ENCODE results near the gene MYH9. TPM values are rescaled to one million over a fixed set of nuclear protein-coding genes. Genes with fewer than 3 reads are reported as not detected.
"Not testable (repeated sequence)": the region's sequence is repeated elsewhere in the genome, so short reads cannot be mapped to it uniquely, and the experiment has no call there.

MYH9 gene
- total RNA-seq, 1 donor from 2014 or later, result 277 TPM

DNA sequence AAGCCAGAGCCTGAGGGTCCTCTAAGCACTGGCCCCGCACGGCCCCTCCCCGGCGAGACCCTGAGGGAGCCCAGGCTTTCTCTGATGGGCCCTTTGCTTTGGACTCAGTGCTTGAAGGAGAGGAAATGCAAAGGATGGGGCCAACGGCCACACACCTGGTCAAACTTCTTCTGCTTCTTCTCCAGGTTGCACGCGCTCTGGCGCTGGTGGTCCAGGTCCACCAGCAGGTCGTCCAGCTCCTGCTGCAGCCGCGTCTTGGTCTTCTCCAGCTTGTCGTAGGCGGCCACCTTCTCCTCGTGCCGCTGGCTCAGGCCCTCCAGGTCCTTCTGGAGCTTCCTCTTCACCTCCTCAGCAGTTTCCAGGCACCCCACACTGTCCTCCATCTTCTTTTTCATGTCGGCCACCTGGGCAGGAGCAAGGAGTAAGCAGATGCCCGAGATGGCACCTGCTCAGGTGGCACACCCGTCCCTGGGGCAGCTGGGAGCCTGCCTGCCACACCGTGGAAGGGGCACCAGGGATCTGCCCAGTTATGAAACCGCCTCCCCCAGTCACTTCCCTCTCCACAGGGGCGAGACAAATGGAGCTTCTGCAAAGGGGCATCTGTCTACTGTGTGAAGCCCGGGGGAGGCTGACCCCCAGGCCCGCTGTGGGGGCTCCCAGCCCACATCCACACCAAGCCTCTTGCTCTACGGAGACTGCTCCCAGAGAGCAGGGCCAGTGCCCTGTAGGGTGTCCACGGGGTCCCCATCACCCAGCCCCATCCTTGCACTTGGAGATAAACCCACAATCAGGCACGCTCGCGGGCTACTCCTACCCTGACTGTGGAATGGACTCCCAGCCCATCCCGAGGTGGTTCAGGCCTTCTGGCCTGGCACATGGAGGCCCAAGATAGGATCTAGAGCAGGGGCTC, 95.7 kb downstream of the MYH9 start:
- TF ChIP-seq, protein P1, sequence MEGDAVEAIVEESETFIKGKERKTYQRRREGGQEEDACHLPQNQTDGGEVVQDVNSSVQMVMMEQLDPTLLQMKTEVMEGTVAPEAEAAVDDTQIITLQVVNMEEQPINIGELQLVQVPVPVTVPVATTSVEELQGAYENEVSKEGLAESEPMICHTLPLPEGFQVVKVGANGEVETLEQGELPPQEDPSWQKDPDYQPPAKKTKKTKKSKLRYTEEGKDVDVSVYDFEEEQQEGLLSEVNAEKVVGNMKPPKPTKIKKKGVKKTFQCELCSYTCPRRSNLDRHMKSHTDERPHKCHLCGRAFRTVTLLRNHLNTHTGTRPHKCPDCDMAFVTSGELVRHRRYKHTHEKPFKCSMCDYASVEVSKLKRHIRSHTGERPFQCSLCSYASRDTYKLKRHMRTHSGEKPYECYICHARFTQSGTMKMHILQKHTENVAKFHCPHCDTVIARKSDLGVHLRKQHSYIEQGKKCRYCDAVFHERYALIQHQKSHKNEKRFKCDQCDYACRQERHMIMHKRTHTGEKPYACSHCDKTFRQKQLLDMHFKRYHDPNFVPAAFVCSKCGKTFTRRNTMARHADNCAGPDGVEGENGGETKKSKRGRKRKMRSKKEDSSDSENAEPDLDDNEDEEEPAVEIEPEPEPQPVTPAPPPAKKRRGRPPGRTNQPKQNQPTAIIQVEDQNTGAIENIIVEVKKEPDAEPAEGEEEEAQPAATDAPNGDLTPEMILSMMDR (conservative IDR thresholded peaks at IDR 0.05), result no peak
- DNase-seq (ENCODE audit: extremely low spot score, unreplicated experiment), result no peak
- peaks cover under 1% of the 10 kb centered on the region for H3K4me1 Mint-ChIP-seq (ENCODE audit: unreplicated experiment)
- no peaks in the 10 kb centered on the region for H3K27me3 Mint-ChIP-seq
- no peak overlapping the region for H3K4me3 Mint-ChIP-seq
- H3K9me3 Mint-ChIP-seq, result no peaks in the 10 kb centered on the region
- peaks cover 35% of the 10 kb centered on the region for H3K36me3 Mint-ChIP-seq
- peak overlapping the region; percentile 64 for H3K27ac Mint-ChIP-seq

GRCh38 chr22:36290391-36291075, 97.2 kb downstream of the MYH9 start:
- not testable (repeated sequence) for H3K27ac Mint-ChIP-seq; DNase-seq (ENCODE audit: extremely low spot score, unreplicated experiment); H3K27me3 Mint-ChIP-seq; H3K4me1 Mint-ChIP-seq (ENCODE audit: unreplicated experiment); H3K4me3 Mint-ChIP-seq; H3K9me3 Mint-ChIP-seq
- peaks cover 33% of the 10 kb centered on the region for H3K36me3 Mint-ChIP-seq

DNA sequence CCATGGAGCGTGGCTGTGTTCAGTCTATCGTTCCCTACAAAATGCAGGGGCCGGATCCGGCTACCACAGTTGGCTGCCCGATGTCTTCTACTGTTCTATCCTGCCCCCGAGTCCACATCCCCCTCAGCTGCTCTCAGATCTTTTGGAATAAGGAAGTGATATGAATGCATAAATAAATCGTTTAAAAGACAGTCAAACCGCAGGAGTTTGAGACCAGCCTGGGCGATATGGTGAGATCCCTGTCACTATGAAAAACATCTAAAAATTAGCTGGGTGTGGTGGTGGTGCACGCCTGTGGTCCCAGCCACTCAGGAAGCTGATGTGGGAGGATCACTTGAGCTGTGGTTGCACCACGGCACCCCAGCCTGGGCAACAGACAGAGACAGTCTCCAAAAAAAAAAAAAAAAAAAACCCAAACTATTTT, 97.8 kb downstream of the MYH9 start:
- H3K4me3 Mint-ChIP-seq; H3K9me3 Mint-ChIP-seq; H3K27me3 Mint-ChIP-seq; DNase-seq (ENCODE audit: extremely low spot score, unreplicated experiment); H3K4me1 Mint-ChIP-seq (ENCODE audit: unreplicated experiment): not testable (repeated sequence)
- peaks cover 32% of the 10 kb centered on the region for H3K36me3 Mint-ChIP-seq
- peak overlapping the region; percentile 18 for H3K27ac Mint-ChIP-seq

- Mint-ChIP-seq H3K4me3 (no peak overlapping the region), H3K4me1 (ENCODE audit: unreplicated experiment) (peaks cover 7% of the 10 kb centered on the region), H3K27ac (peak overlapping the region; percentile 18), H3K9me3 (no peaks in the 10 kb centered on the region), H3K27me3 (no peaks in the 10 kb centered on the region), H3K36me3 (peaks cover 31% of the 10 kb centered on the region)
- TF ChIP-seq, protein P1 (conservative IDR thresholded peaks at IDR 0.05), result no peak
- DNase-seq (ENCODE audit: extremely low spot score, unreplicated experiment), result no peak
These were observed 98.3 kb downstream of the MYH9 start for GRCh38 chr22:36289406-36289870.

GRCh38 chr22:36288571-36289405, 99.0 kb downstream of the MYH9 start:
- H3K36me3 Mint-ChIP-seq, result peaks cover 26% of the 10 kb centered on the region
- no peak for DNase-seq (ENCODE audit: extremely low spot score, unreplicated experiment)
- TF ChIP-seq, protein P1 (conservative IDR thresholded peaks at IDR 0.05), result no peak
- H3K27me3 Mint-ChIP-seq, result no peaks in the 10 kb centered on the region
- H3K27ac Mint-ChIP-seq, result no peak overlapping the region
- no peaks in the 10 kb centered on the region for H3K9me3 Mint-ChIP-seq
- no peak overlapping the region for H3K4me3 Mint-ChIP-seq
- H3K4me1 Mint-ChIP-seq (ENCODE audit: unreplicated experiment), result peaks cover 7% of the 10 kb centered on the region

GRCh38 chr22:36287881-36288515, 99.8 kb downstream of the MYH9 start:
- no peak overlapping the region for H3K4me3 Mint-ChIP-seq
- peaks cover 26% of the 10 kb centered on the region for H3K36me3 Mint-ChIP-seq
- H3K27me3 Mint-ChIP-seq, result no peaks in the 10 kb centered on the region
- peaks cover 7% of the 10 kb centered on the region for H3K4me1 Mint-ChIP-seq (ENCODE audit: unreplicated experiment)
- TF ChIP-seq, protein P1 (conservative IDR thresholded peaks at IDR 0.05), result no peak
- no peaks in the 10 kb centered on the region for H3K9me3 Mint-ChIP-seq
- H3K27ac Mint-ChIP-seq, result no peak overlapping the region
- no peak for DNase-seq (ENCODE audit: extremely low spot score, unreplicated experiment)

Data from type B pancreatic cell (in vitro differentiated cells).